ENCODE data around the gene HID1. TPM values are rescaled to one million over a fixed set of nuclear protein-coding genes. Genes with fewer than 3 reads are reported as not detected.

The HID1 gene
- total and polyA plus RNA-seq, 9 of the 15 experiments (the other 6 are each of a cell fraction or from before 2014, with no cell fraction given), result 0.14 to 2.1 (median 0.54) TPM; not detected in 2

DNA sequence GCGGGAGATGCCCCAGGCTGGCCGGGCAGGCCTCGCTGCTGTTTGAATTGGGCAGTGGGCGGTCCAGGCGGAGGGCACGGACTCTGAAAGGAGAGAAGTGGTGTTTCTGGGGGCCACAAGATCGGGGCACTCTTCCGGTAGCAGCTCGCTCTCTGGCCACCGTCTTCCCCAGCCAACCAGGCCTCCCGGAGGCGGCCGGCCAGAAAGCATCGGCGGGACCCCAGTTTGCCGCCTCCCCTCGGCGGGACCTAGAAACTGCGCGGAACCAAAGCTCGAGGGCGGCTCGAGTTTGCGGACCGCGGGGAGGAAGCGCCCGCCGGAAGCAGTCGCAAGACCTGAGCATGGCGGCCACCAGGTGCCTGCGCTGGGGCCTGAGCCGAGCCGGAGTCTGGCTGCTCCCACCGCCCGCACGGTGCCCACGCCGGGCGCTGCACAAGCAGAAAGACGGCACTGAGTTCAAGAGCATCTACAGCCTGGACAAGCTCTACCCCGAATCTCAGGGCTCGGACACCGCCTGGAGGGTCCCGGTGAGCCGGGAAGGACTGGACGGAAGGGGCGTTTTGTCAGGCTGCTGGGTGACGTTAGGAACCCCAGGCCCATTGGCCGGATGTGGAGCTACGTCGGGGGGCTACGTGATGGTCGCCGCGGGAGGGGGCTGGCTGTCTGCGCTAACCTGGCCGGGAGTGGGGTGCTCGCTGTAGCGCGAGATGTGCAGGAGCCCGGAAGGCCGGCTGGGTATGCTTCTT, 40.0 kb upstream of the HID1 start, which contains the start of gene MRPL58 (continued):
- TF ChIP-seq, protein P1, sequence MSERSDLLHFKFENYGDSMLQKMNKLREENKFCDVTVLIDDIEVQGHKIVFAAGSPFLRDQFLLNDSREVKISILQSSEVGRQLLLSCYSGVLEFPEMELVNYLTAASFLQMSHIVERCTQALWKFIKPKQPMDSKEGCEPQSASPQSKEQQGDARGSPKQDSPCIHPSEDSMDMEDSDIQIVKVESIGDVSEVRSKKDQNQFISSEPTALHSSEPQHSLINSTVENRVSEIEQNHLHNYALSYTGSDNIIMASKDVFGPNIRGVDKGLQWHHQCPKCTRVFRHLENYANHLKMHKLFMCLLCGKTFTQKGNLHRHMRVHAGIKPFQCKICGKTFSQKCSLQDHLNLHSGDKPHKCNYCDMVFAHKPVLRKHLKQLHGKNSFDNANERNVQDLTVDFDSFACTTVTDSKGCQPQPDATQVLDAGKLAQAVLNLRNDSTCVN (CRISPR knock-in tag; IDR thresholded peaks at IDR 0.05), result no peak
- no peak for TF ChIP-seq ZNF699 (CRISPR knock-in tag; IDR thresholded peaks at IDR 0.05; ENCODE audit: insufficient replicate concordance)
- peak; percentile 61 for TF ChIP-seq NEUROD1 (IDR thresholded peaks at IDR 0.05; ENCODE audit: borderline replicate concordance, low read depth, low read length, partially characterized antibody)
- TF ChIP-seq TRIM28 (IDR thresholded peaks at IDR 0.05), result no peak
- no peak for TF ChIP-seq BCL6 (CRISPR knock-in tag; IDR thresholded peaks at IDR 0.05)
- no peak for TF ChIP-seq FOXA3 (CRISPR knock-in tag; conservative IDR thresholded peaks at IDR 0.05 in 1 of 2, IDR thresholded peaks at IDR 0.05 in 1 of 2)
- TF ChIP-seq, protein P2, sequence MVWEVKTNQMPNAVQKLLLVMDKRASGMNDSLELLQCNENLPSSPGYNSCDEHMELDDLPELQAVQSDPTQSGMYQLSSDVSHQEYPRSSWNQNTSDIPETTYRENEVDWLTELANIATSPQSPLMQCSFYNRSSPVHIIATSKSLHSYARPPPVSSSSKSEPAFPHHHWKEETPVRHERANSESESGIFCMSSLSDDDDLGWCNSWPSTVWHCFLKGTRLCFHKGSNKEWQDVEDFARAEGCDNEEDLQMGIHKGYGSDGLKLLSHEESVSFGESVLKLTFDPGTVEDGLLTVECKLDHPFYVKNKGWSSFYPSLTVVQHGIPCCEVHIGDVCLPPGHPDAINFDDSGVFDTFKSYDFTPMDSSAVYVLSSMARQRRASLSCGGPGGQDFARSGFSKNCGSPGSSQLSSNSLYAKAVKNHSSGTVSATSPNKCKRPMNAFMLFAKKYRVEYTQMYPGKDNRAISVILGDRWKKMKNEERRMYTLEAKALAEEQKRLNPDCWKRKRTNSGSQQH (CRISPR knock-in tag; IDR thresholded peaks at IDR 0.05), result no peak; the same call in 1 of the 2 replicates
- no peak for TF ChIP-seq ZNF586 (CRISPR knock-in tag; conservative IDR thresholded peaks at IDR 0.05)
- TF ChIP-seq IRF2 (CRISPR knock-in tag; IDR thresholded peaks at IDR 0.05), result no peak
- TF ChIP-seq, protein P3, sequence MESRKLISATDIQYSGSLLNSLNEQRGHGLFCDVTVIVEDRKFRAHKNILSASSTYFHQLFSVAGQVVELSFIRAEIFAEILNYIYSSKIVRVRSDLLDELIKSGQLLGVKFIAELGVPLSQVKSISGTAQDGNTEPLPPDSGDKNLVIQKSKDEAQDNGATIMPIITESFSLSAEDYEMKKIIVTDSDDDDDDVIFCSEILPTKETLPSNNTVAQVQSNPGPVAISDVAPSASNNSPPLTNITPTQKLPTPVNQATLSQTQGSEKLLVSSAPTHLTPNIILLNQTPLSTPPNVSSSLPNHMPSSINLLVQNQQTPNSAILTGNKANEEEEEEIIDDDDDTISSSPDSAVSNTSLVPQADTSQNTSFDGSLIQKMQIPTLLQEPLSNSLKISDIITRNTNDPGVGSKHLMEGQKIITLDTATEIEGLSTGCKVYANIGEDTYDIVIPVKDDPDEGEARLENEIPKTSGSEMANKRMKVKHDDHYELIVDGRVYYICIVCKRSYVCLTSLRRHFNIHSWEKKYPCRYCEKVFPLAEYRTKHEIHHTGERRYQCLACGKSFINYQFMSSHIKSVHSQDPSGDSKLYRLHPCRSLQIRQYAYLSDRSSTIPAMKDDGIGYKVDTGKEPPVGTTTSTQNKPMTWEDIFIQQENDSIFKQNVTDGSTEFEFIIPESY (CRISPR knock-in tag; IDR thresholded peaks at IDR 0.05), result peak; percentile 59
- TF ChIP-seq ZNF583 (CRISPR knock-in tag; IDR thresholded peaks at IDR 0.05), result 0 out of 2 replicates have a peak, but pooled peaks have one; percentile 55
- peak; percentile 63; the same call in 1 of the 2 replicates for TF ChIP-seq ZNF263 (CRISPR knock-in tag; IDR thresholded peaks at IDR 0.05; ENCODE audit: borderline replicate concordance)
- TF ChIP-seq, protein P4, sequence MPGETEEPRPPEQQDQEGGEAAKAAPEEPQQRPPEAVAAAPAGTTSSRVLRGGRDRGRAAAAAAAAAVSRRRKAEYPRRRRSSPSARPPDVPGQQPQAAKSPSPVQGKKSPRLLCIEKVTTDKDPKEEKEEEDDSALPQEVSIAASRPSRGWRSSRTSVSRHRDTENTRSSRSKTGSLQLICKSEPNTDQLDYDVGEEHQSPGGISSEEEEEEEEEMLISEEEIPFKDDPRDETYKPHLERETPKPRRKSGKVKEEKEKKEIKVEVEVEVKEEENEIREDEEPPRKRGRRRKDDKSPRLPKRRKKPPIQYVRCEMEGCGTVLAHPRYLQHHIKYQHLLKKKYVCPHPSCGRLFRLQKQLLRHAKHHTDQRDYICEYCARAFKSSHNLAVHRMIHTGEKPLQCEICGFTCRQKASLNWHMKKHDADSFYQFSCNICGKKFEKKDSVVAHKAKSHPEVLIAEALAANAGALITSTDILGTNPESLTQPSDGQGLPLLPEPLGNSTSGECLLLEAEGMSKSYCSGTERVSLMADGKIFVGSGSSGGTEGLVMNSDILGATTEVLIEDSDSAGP (CRISPR knock-in tag; IDR thresholded peaks at IDR 0.05), result 0 out of 2 replicates have a peak, but pooled peaks have one; percentile 12
- TF ChIP-seq, protein P5, sequence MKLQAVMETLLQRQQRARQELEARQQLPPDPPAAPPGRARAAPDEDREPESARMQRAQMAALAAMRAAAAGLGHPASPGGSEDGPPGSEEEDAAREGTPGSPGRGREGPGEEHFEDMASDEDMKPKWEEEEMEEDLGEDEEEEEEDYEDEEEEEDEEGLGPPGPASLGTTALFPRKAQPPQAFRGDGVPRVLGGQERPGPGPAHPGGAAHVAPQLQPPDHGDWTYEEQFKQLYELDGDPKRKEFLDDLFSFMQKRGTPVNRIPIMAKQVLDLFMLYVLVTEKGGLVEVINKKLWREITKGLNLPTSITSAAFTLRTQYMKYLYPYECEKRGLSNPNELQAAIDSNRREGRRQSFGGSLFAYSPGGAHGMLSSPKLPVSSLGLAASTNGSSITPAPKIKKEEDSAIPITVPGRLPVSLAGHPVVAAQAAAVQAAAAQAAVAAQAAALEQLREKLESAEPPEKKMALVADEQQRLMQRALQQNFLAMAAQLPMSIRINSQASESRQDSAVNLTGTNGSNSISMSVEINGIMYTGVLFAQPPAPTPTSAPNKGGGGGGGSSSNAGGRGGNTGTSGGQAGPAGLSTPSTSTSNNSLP (IDR thresholded peaks at IDR 0.05; ENCODE audit: borderline replicate concordance, low read depth, low read length), result no peak
- no peak for TF ChIP-seq KAT7 (CRISPR knock-in tag; IDR thresholded peaks at IDR 0.05; ENCODE audit: borderline replicate concordance)
- no peak for TF ChIP-seq ZNF347 (CRISPR knock-in tag; IDR thresholded peaks at IDR 0.05; ENCODE audit: low read depth)
- no peak for TF ChIP-seq ZNF212 (CRISPR knock-in tag; IDR thresholded peaks at IDR 0.05)
- TF ChIP-seq, protein P6, sequence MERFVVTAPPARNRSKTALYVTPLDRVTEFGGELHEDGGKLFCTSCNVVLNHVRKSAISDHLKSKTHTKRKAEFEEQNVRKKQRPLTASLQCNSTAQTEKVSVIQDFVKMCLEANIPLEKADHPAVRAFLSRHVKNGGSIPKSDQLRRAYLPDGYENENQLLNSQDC (CRISPR knock-in tag; IDR thresholded peaks at IDR 0.05), result no peak
- TF ChIP-seq HNRNPK (IDR thresholded peaks at IDR 0.05; ENCODE audit: low read depth, low read length, poor library complexity, severe bottlenecking), result no peak
